ENCODE measurements around the gene CD82.

CD82 gene

DNA sequence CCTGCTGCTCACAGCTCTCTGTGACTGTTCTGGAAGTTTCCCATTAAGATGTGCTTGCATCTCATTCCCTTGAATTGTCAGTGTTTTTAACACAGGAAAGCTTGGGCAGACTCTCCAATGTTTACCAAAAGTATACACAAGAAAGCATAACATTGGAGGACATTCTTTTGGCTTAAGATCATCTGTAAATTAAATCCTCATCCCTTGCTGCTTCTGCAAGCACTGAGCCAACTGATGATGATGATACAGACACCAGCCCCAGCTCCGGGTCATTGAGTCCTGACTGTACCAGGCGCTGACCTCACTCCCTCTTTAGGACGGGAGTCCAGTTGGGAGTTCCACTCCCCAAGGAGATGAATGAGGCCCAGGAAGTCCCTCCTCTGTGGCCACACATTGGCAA lies 23.8 kb downstream of the CD82 start:
- H3K27ac ChIP-seq: no peak overlapping the region

GRCh38 chr11:44590769-44591168 lies 25.3 kb downstream of the CD82 start:
- DNase-seq: no peak
- Histone ChIP-seq H3K36me3 (peaks cover 0 to 27% (median 0%) of the 10 kb centered on the region in 3 donors), H3K27me3 (no peaks in the 10 kb centered on the region), H3K27ac (peak overlapping the region; percentile 81 to 88), H3K4me1 (peaks cover 6 to 57% (median 46%) of the 10 kb centered on the region in 4 donors), H3K9me3 (no peaks in the 10 kb centered on the region), H3K4me3 (no peak overlapping the region)
- TF ChIP-seq, protein P1, sequence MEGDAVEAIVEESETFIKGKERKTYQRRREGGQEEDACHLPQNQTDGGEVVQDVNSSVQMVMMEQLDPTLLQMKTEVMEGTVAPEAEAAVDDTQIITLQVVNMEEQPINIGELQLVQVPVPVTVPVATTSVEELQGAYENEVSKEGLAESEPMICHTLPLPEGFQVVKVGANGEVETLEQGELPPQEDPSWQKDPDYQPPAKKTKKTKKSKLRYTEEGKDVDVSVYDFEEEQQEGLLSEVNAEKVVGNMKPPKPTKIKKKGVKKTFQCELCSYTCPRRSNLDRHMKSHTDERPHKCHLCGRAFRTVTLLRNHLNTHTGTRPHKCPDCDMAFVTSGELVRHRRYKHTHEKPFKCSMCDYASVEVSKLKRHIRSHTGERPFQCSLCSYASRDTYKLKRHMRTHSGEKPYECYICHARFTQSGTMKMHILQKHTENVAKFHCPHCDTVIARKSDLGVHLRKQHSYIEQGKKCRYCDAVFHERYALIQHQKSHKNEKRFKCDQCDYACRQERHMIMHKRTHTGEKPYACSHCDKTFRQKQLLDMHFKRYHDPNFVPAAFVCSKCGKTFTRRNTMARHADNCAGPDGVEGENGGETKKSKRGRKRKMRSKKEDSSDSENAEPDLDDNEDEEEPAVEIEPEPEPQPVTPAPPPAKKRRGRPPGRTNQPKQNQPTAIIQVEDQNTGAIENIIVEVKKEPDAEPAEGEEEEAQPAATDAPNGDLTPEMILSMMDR (IDR thresholded peaks at IDR 0.05): no peak
- intact Hi-C loops (cut with DNase I; ENCODE audit: low total_unique reads): no loop called here

More for the DNA sequence above, 23.8 kb downstream of the CD82 start:
- intact Hi-C loops (cut with DNase I; ENCODE audit: low total_unique reads): no loop called here
- TF ChIP-seq, protein P1 (IDR thresholded peaks at IDR 0.05): no peak
- Histone ChIP-seq H3K36me3 (peaks cover 0 to 27% (median 0%) of the 10 kb centered on the region in 3 donors), H3K4me1 (peaks cover 6 to 57% (median 49%) of the 10 kb centered on the region in 4 donors), H3K27me3 (no peaks in the 10 kb centered on the region), H3K4me3 (no peak overlapping the region), H3K9me3 (no peaks in the 10 kb centered on the region)
- DNase-seq: no peak

DNA sequence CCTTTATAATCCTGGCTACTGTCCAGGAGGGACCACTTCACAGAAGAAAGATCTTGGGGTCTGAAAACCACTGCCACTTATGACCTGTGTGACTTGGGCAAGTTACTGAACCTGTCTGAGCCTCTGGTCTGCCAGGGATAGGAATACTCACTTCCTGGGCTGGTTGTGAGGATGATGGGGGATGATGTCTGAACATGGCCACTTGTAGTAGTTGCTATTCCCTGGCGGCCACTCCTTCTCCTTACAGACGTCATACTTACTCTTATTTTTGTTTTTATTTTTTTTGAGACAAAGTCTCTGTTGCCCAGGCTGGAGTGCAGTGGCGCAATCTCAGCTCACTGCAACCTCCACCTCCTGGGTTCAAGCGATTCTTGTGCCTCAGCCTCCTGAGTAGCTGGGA lies 26.1 kb downstream of the CD82 start:
- no peak for DNase-seq
- TF ChIP-seq, protein P1 (IDR thresholded peaks at IDR 0.05): no peak
- peaks cover 0 to 23% (median 0%) of the 10 kb centered on the region in 3 donors for H3K36me3 ChIP-seq
- no peak overlapping the region for H3K4me3 ChIP-seq
- peaks cover 14 to 60% (median 52%) of the 10 kb centered on the region in 4 donors for H3K4me1 ChIP-seq
- intact Hi-C loops (cut with DNase I; ENCODE audit: low total_unique reads): no loop called here
- H3K27me3 ChIP-seq: no peaks in the 10 kb centered on the region
- peak overlapping the region; percentile 81 to 88 for H3K27ac ChIP-seq
- H3K9me3 ChIP-seq: no peaks in the 10 kb centered on the region

DNA sequence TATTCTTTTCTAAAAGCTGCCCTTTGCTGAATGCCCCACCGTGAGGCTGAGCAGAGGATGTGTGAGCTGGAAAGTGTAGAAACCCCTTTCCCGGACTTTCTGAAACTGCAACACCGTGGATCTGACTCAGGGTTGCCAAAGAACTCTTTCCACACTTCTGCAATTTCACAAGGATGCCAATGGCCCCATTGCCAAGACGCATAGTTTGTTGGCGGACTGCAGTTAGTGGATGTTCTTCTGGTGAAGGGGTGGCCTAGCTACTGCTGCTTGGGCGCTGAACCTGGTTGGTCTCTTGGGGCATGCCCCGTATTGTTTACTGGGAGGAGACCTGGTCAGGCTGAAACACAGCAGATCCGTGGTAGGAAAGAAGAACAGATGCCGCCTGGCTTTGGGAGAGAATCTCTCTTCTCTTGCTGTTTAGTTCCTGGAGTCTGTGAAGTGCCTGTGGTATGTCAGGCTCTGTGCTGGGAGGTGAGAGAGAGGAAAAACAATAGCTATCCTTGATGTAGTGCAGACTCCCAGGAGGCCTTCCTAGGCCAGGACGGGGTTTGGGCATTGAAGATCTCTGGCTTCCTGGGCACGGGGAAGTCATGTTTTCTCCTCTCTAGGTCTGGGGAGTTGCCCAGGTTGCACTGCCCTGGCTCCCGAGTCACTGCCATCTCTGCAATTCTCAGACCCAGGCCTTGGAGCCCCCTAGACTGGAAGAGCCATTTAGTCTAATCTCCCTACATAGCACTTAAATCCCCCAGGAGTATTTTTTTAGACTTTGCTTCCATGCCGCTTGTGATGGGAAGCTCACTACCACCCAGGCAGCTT lies 26.9 kb downstream of the CD82 start:
- intact Hi-C loops (cut with DNase I; ENCODE audit: low total_unique reads): no loop called here
- peak overlapping the region; percentile 81 to 88 for H3K27ac ChIP-seq
- H3K27me3 ChIP-seq: no peaks in the 10 kb centered on the region
- peak; percentile 85 to 94 for DNase-seq
- TF ChIP-seq, protein P1 (IDR thresholded peaks at IDR 0.05): peak in 1 of 2 experiments; percentile 16
- H3K4me3 ChIP-seq: no peak overlapping the region
- peaks cover 14 to 68% (median 60%) of the 10 kb centered on the region in 4 donors for H3K4me1 ChIP-seq
- no peaks in the 10 kb centered on the region for H3K9me3 ChIP-seq
- peaks cover 0 to 21% (median 0%) of the 10 kb centered on the region in 3 donors for H3K36me3 ChIP-seq

GRCh38 chr11:44593251-44593650 lies 27.8 kb downstream of the CD82 start:
- TF ChIP-seq, protein P1 (IDR thresholded peaks at IDR 0.05): no peak
- H3K27me3 ChIP-seq: no peaks in the 10 kb centered on the region
- peaks cover 14 to 77% (median 68%) of the 10 kb centered on the region in 4 donors for H3K4me1 ChIP-seq
- H3K27ac ChIP-seq: peak overlapping the region; percentile 81 to 88
- peaks cover 0 to 12% (median 0%) of the 10 kb centered on the region in 3 donors for H3K36me3 ChIP-seq
- intact Hi-C loops (cut with DNase I; ENCODE audit: low total_unique reads): no loop called here
- no peak overlapping the region for H3K4me3 ChIP-seq
- no peaks in the 10 kb centered on the region for H3K9me3 ChIP-seq
- DNase-seq: peak in 1 of 2 donors; percentile 88
